ENCODE results near the gene THAP8.

DNA sequence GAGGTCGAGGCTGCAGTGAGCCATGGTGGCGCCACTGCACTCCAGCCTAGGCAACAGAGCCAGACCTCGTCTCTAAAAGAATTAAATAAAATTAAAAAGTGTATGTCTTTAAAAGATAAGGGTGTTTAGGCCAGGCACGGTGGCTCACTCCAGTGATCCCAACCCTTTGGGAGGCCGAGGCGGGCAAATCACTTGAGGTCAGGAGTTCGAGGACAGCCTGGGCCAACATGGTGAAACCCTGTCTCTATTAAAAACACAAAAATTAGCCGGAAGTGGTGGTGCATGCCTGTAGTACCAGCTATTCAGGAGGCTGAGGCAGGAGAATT is 66.6 kb downstream of the THAP8 start:
- TF ChIP-seq CTCF (IDR thresholded peaks at IDR 0.05; ENCODE audit: low read length) (no peak), EZH2phosphoT487 (IDR thresholded peaks at IDR 0.05; ENCODE audit: low read length) (no peak)
